DND-41 (cell line): ENCODE data around the gene FUT7.

Experiments
- EZH2 ChIP-seq: IDR thresholded peaks from 3 replicates; pipeline ENCODE4 v1.6.1; 2012; ENCODE audit warnings: borderline replicate concordance, low read depth, mild to moderate bottlenecking, moderate library complexity, low read length, inconsistent platforms; ENCODE audit not compliant: severe bottlenecking
- TF ChIP-seq, protein P1 (sequence below): IDR thresholded peaks from 2 replicates; pipeline ENCODE4 v1.5.1; 2012; ENCODE audit warnings: borderline replicate concordance, low read length, moderate library complexity, mild to moderate bottlenecking; ENCODE audit not compliant: poor library complexity, severe bottlenecking; ENCODE audit errors: extremely low read depth

- no peak for TF ChIP-seq EZH2
- TF ChIP-seq, protein P1, sequence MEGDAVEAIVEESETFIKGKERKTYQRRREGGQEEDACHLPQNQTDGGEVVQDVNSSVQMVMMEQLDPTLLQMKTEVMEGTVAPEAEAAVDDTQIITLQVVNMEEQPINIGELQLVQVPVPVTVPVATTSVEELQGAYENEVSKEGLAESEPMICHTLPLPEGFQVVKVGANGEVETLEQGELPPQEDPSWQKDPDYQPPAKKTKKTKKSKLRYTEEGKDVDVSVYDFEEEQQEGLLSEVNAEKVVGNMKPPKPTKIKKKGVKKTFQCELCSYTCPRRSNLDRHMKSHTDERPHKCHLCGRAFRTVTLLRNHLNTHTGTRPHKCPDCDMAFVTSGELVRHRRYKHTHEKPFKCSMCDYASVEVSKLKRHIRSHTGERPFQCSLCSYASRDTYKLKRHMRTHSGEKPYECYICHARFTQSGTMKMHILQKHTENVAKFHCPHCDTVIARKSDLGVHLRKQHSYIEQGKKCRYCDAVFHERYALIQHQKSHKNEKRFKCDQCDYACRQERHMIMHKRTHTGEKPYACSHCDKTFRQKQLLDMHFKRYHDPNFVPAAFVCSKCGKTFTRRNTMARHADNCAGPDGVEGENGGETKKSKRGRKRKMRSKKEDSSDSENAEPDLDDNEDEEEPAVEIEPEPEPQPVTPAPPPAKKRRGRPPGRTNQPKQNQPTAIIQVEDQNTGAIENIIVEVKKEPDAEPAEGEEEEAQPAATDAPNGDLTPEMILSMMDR = no peak
Measured at GRCh38 chr9:137044502-137045177, 12.8 kb upstream of the FUT7 start.
